GM11168 (cell line): ENCODE measurements around the gene GPR150.

Experiments
- in situ Hi-C: fragments of 300-500 bp; cut with MboI; formaldehyde crosslinking; loops from one replicate; pipeline ENCODE4 v1.12.0; 2022; ENCODE audit warnings: low sequenced_read_pairs; ENCODE audit not compliant: unreplicated experiment

Gene GPR150

GRCh38 chr5:95620030-95620869 lies at the start of gene GPR150:
Gene GPR150, plus strand, starts transcription at chr5:95620087. Its CDS starts 189 bp downstream, at chr5:95620276.
- in situ Hi-C loops, result no loop called here

- in situ Hi-C loops, result no loop called here
Measured at GRCh38 chr5:95572016-95572415, 47.9 kb upstream of the GPR150 start.

- in situ Hi-C loops, result no loop called here
Measured at GRCh38 chr5:95581576-95581975, 38.3 kb upstream of the GPR150 start.

- in situ Hi-C loops, result no loop called here
Measured at GRCh38 chr5:95583992-95584391, 35.9 kb upstream of the GPR150 start.

GRCh38 chr5:95590880-95591279 lies 29.0 kb upstream of the GPR150 start:
- in situ Hi-C loops, result no loop called here

GRCh38 chr5:95591490-95591901 lies 28.4 kb upstream of the GPR150 start:
- in situ Hi-C loops, result no loop called here

- in situ Hi-C loops, result no loop called here
Measured at GRCh38 chr5:95595289-95595931, 24.5 kb upstream of the GPR150 start.

- in situ Hi-C loops, result no loop called here
Measured at GRCh38 chr5:95599252-95599651, 20.6 kb upstream of the GPR150 start.

- in situ Hi-C loops, result no loop called here
Measured at GRCh38 chr5:95600557-95600956, 19.3 kb upstream of the GPR150 start.

- in situ Hi-C loops, result no loop called here
Measured at GRCh38 chr5:95605786-95606185, 14.1 kb upstream of the GPR150 start.

- in situ Hi-C loops, result no loop called here
Measured at GRCh38 chr5:95606419-95606818, 13.5 kb upstream of the GPR150 start.

- in situ Hi-C loops, result no loop called here
Measured at GRCh38 chr5:95609711-95610110, 10.2 kb upstream of the GPR150 start.

- in situ Hi-C loops, result no loop called here
Measured at GRCh38 chr5:95610546-95610945, 9.3 kb upstream of the GPR150 start.

- in situ Hi-C loops, result no loop called here
Measured at GRCh38 chr5:95611396-95611795, 8.5 kb upstream of the GPR150 start.

- in situ Hi-C loops, result no loop called here
Measured at GRCh38 chr5:95613514-95613913, 6.4 kb upstream of the GPR150 start.

GRCh38 chr5:95615164-95615467 lies 4.8 kb upstream of the GPR150 start:
- in situ Hi-C loops, result no loop called here

- in situ Hi-C loops, result no loop called here
Measured at GRCh38 chr5:95617057-95617456, 2.8 kb upstream of the GPR150 start.

- in situ Hi-C loops, result no loop called here
Measured at GRCh38 chr5:95619096-95619495, 791 bp upstream of the GPR150 start.

- in situ Hi-C loops, result no loop called here
Measured at GRCh38 chr5:95619514-95620029, 315 bp upstream of the GPR150 start.

GRCh38 chr5:95620870-95621838 lies 1.3 kb downstream of the GPR150 start:
- in situ Hi-C loops, result no loop called here
